GM12878 (cell line): ENCODE measurements around the gene TNFSF13. TPM values are rescaled to one million over a fixed set of nuclear protein-coding genes. Genes with fewer than 3 reads are reported as not detected.

Source experiments
- ATAC-seq: fragments of 200-7000 bp; cut with Tn5 transposase; 3 replicates; pipeline ENCODE4 v1.9.1; 2020; ENCODE audit warnings: mild to moderate bottlenecking, moderate library complexity
- BruUV-seq: library from RNA; stranded (reverse); fragments of 400-500 nt; replicated peaks from 2 replicates; lab custom pipeline; 2021; lab: Mats Ljungman, UMichigan
- CTCF ChIA-PET: fragments of 300-600 bp; sonication (Branson Sonifier 250); formaldehyde crosslinking; extraction: SDS; loops from one replicate; lab custom pipeline; 2021; ENCODE audit warnings: inconsistent platforms; lab: Yijun Ruan, JAX
- POLR2A ChIA-PET: fragments of 350-600 bp; formaldehyde crosslinking; extraction: SDS; loops from one replicate; lab custom pipeline; 2021; ENCODE audit warnings: inconsistent platforms; lab: Charles Lee
- RAD21 ChIA-PET: fragments of 300-600 bp; sonication (Branson Sonifier 250); formaldehyde crosslinking; loops from one replicate; lab custom pipeline; 2023; ENCODE audit warnings: antibody characterized with exemption; ENCODE audit not compliant: unreplicated experiment; lab: Charles Lee
- SMC1A ChIA-PET: fragments of 300-600 bp; sonication (Branson Sonifier 250); formaldehyde crosslinking; loops from one replicate; lab custom pipeline; 2023; ENCODE audit not compliant: unreplicated experiment, uncharacterized antibody; lab: Charles Lee
- DNase-seq: peaks from one replicate; pipeline ENCODE4 v3.0.0-alpha.2; 2011; ENCODE audit warnings: low read depth, low spot score
- FAIRE-seq: peaks from 3 replicates; lab custom pipeline; 2011; peaks lifted over from hg19 to GRCh38; lab: Jason Lieb, UNC
- H2AFZ ChIP-seq: 2 replicates; pipeline ENCODE4 v1.6.0; 2011; ENCODE audit warnings: low read depth, low read length, control low read depth; ENCODE audit not compliant: control insufficient read depth
- H3K27ac ChIP-seq: 2 replicates; pipeline ENCODE4 v1.5.1; 2011; ENCODE audit warnings: control low read depth; ENCODE audit not compliant: control insufficient read depth, insufficient read depth
- H3K27me3 ChIP-seq, 2 experiments: replicated peaks in 1 of 2; 2 replicates each; pipeline versions ENCODE4 v1.6.0 to v1.6.1; 2011; ENCODE audit warnings: low read length in 1 of 2; ENCODE audit not compliant: control insufficient read depth in 2 of 2, insufficient read depth in 2 of 2
- H3K36me3 ChIP-seq, 2 experiments: 2 replicates each; pipeline ENCODE4 v1.5.1; 2011; ENCODE audit warnings: low read length in 1 of 2; ENCODE audit not compliant: control insufficient read depth in 2 of 2, insufficient read depth in 2 of 2
- H3K4me1 ChIP-seq: 2 replicates; pipeline ENCODE4 v1.6.1; 2011; ENCODE audit warnings: mild to moderate bottlenecking, low read length, moderate library complexity, mixed read lengths; ENCODE audit not compliant: control insufficient read depth, insufficient read depth
- H3K4me2 ChIP-seq: 2 replicates; pipeline ENCODE4 v1.6.0; 2011; ENCODE audit warnings: control low read depth; ENCODE audit not compliant: control insufficient read depth, insufficient read depth
- H3K4me3 ChIP-seq: fragments of 200-600 bp; sonication (generic); 2 replicates; pipeline ENCODE4 v1.5.1; 2016
- H3K79me2 ChIP-seq: 2 replicates; pipeline ENCODE4 v1.6.0; 2011; ENCODE audit warnings: low read length; ENCODE audit not compliant: control insufficient read depth, insufficient read depth
- H3K9ac ChIP-seq: 2 replicates; pipeline ENCODE4 v1.8.0; 2011; ENCODE audit warnings: low read length, control low read depth, mixed read lengths; ENCODE audit not compliant: control insufficient read depth, insufficient read depth
- H3K9me3 ChIP-seq: replicated peaks from 3 replicates; pipeline ENCODE4 v1.5.1; 2011; ENCODE audit warnings: mild to moderate bottlenecking, low read length; ENCODE audit not compliant: control insufficient read depth, insufficient read depth
- H4K20me1 ChIP-seq: 2 replicates; pipeline ENCODE4 v1.6.0; 2011; ENCODE audit not compliant: control insufficient read depth, insufficient read depth
- CHD4 ChIP-seq: fragments of 200-600 bp; sonication (generic); IDR thresholded peaks from 2 replicates; pipeline ENCODE4 v1.6.1; 2016; ENCODE audit warnings: mild to moderate bottlenecking
- CUX1 ChIP-seq: IDR thresholded peaks from 2 replicates; pipeline ENCODE4 v1.6.1; 2012; ENCODE audit warnings: improper control_type of control experiment, low read depth, low read length; ENCODE audit not compliant: insufficient replicate concordance
- ESRRA ChIP-seq: IDR thresholded peaks from 2 replicates; pipeline ENCODE4 v1.6.1; 2012; ENCODE audit warnings: mild to moderate bottlenecking, low read length, improper control_type of control experiment
- IRF4 ChIP-seq: IDR thresholded peaks from 2 replicates; pipeline ENCODE4 v1.6.1; 2011; ENCODE audit warnings: low read depth, low read length
- KDM1A ChIP-seq: fragments of 200-600 bp; sonication (generic); IDR thresholded peaks from 2 replicates; pipeline ENCODE4 v1.6.1; 2016; ENCODE audit warnings: borderline replicate concordance
- NFYA ChIP-seq: IDR thresholded peaks from 2 replicates; pipeline ENCODE4 v1.6.1; 2011; ENCODE audit warnings: low read depth, mild to moderate bottlenecking, low read length, improper control_type of control experiment, borderline replicate concordance
- NR2C2 ChIP-seq: IDR thresholded peaks from 2 replicates; pipeline ENCODE4 v1.6.1; 2011; ENCODE audit warnings: borderline replicate concordance, low read depth; ENCODE audit not compliant: control insufficient read depth, insufficient read length
- POLR2A ChIP-seq: IDR thresholded peaks from 2 replicates; pipeline ENCODE4 v1.6.1; 2011; ENCODE audit warnings: low read depth, mild to moderate bottlenecking, low read length
- SIN3A ChIP-seq: IDR thresholded peaks from 2 replicates; pipeline ENCODE4 v1.6.1; 2012; ENCODE audit warnings: low read depth, low read length, improper control_type of control experiment
- SUZ12 ChIP-seq: fragments of 200-600 bp; sonication (generic); IDR thresholded peaks from one replicate; pipeline ENCODE4 v1.6.1; 2018; ENCODE audit warnings: antibody characterized with exemption, mild to moderate bottlenecking; ENCODE audit not compliant: unreplicated experiment
- ZBED1 ChIP-seq: IDR thresholded peaks from 2 replicates; pipeline ENCODE4 v1.6.1; 2016; ENCODE audit warnings: borderline replicate concordance
- ZBTB33 ChIP-seq: fragments of 450-650 bp; IDR thresholded peaks from 2 replicates; pipeline ENCODE4 v1.6.1; 2017; ENCODE audit warnings: mild to moderate bottlenecking
- WGBS: methylation state at CpG from one replicate; pipeline ENCODE4 v1.1.6; 2016; ENCODE audit warnings: low lambda C conversion rate; ENCODE audit not compliant: insufficient replicate concordance, insufficient coverage; ENCODE audit errors: missing lambda C conversion rate; 5-methylcytosine and 5-hydroxymethylcytosine counted together
- in situ Hi-C: fragments of 300-500 bp; cut with MboI; formaldehyde crosslinking; loops from 9 replicates; pipeline ENCODE4 v1.14.3; 2018; ENCODE audit warnings: mixed read lengths
- intact Hi-C: fragments of 100-400 bp; cut with micrococcal nuclease; formaldehyde crosslinking; loops from one replicate; pipeline ENCODE4 v1.14.2; 2022; ENCODE audit not compliant: unreplicated experiment
- polyA plus RNA-seq, 11 experiments: library from polyadenylated mRNA; depleted of rRNA in 4 of 11; unstranded in 6 of 11; stranded (reverse) in 5 of 11; fragments of >200 nt; fragmentation: Nextera tagmentation in 4 of 11; fragmentation: Illumina TruSeq in 1 of 11; extraction: Ambion mirVana in 4 of 11; extraction: Trizol in 1 of 11; gene quantifications; 1 replicate in 1 of 11; 2 replicates in 10 of 11; pipeline versions ENCODE4 v1.2.1 to v1.2.3, GENCODE V29; 2011 to 2016; ENCODE audit warnings: inconsistent platforms in 2 of 11, missing spikeins in 2 of 11, low read depth in 1 of 11
- total RNA-seq, 4 experiments: library from RNA; depleted of rRNA in 3 of 4; stranded (reverse); fragments of >200 nt in 3 of 4; fragmentation: Illumina TruSeq in 1 of 4; extraction: Trizol in 1 of 4; gene quantifications; 2 replicates each; pipeline versions ENCODE4 v1.2.1 to v1.2.3, GENCODE V29; 2013 to 2021
- TF ChIP-seq, protein P1 (sequence below): IDR thresholded peaks from 2 replicates; pipeline ENCODE4 v1.6.1; 2011; ENCODE audit warnings: low read depth, low read length, improper control_type of control experiment, borderline replicate concordance

Gene TNFSF13
- total and polyA plus RNA-seq, 10 of the 15 experiments (the other 5 are each of a cell fraction or from before 2014, with no cell fraction given): 0.56 to 14.6 (median 9.7) TPM

DNA sequence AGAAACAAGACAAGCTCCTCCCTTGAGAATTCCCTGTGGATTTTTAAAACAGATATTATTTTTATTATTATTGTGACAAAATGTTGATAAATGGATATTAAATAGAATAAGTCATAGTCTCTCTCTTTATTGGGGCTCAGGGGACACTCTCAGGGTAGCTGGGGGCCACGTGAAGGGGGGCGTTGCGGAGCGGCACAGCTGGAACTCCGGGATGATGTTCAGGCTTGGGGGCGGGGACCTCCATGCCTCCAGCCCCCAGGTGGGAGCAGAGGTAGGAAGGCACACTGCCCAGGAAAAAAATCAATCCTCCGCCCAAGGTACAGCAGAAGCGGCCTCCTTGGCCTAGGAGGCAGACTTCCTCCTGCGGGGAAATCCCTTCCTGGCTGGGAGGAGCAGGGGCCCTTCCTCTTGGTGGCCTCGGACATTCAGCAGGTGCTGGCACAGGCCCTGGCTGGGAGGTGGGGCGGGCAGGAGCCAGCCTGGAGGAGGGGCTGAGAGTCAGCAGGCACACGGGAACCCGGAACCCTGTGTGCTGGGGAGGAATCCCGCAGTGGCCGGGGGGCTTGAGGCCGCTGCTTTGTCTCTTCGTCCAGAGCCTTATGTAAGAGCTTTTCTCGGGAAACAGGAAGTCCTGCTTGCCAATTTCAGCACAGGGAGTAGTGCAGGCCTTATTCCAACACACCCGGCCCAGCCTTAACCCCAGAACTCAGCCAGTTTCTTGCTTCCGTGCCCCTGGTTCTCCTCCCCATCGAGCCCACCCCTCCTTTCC lies 591 bp upstream of the TNFSF13 start:
- H2AFZ ChIP-seq: peak overlapping the region; percentile 82
- peak overlapping the region; percentile 84 for H3K27ac ChIP-seq
- ChIA-PET RAD21 (interaction anchor here (0.7 to 4.9 kb wide), 7 partner anchors 11 to 203 kb away, joined by 3 to 84 read pairs (median 5); partner anchors contain the start of genes TMEM95 and TP53), CTCF (interaction anchor here (0.7 to 6.2 kb wide), 9 partner anchors 12 to 213 kb away, joined by 3 to 192 read pairs (median 4); partner anchors contain the start of genes TMEM95 and TP53), POLR2A (interaction anchor here (0.5 to 4.2 kb wide), 11 partner anchors 10 to 316 kb away, joined by 3 to 36 read pairs (median 4); partner anchors contain the start of genes ACAP1, MPDU1, TMEM102 and TP53), SMC1A (interaction anchor here (0.7 to 4.9 kb wide), 14 partner anchors 17 to 122 kb away, joined by 3 to 35 read pairs (median 4); partner anchors contain the start of genes CD68 and TMEM102)
- in situ Hi-C loops (loop anchor here (25.0 kb wide), 1 partner anchor 521 kb away; the partner anchor contains the start of genes SLC16A11 and SLC16A13), intact Hi-C loops (no loop called here)
- FAIRE-seq (peak; percentile 47), ATAC-seq (peak; percentile 67), DNase-seq (no peak)
- BruUV-seq: no TSS peak
- no peaks in the 10 kb centered on the region for H3K9me3 ChIP-seq
- H3K9ac ChIP-seq: peak overlapping the region; percentile 70
- no peaks in the 10 kb centered on the region for H3K36me3 ChIP-seq
- peak overlapping the region; percentile 92 for H3K4me2 ChIP-seq
- no peaks in the 10 kb centered on the region for H3K27me3 ChIP-seq
- H3K79me2 ChIP-seq: peaks cover 16% of the 10 kb centered on the region
- H3K4me3 ChIP-seq: peak overlapping the region; percentile 66
- WGBS: 35% methylated on average over 21 of the region's 21 CpGs
- no peaks in the 10 kb centered on the region for H4K20me1 ChIP-seq
- peaks cover 43% of the 10 kb centered on the region for H3K4me1 ChIP-seq
- TF ChIP-seq NFYA (no peak), SIN3A (no peak), IRF4 (no peak), CUX1 (no peak), ZBED1 (no peak), POLR2A (peak; percentile 71), KDM1A (no peak), CHD4 (no peak), ESRRA (no peak), SUZ12 (no peak), NR2C2 (no peak), ZBTB33 (no peak)
- TF ChIP-seq, protein P1, sequence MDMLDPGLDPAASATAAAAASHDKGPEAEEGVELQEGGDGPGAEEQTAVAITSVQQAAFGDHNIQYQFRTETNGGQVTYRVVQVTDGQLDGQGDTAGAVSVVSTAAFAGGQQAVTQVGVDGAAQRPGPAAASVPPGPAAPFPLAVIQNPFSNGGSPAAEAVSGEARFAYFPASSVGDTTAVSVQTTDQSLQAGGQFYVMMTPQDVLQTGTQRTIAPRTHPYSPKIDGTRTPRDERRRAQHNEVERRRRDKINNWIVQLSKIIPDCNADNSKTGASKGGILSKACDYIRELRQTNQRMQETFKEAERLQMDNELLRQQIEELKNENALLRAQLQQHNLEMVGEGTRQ: no peak
